ENCODE data around the gene LARP1. TPM values are rescaled to one million over a fixed set of nuclear protein-coding genes. Genes with fewer than 3 reads are reported as not detected.
"Not testable (repeated sequence)": the region's sequence is repeated elsewhere in the genome, so short reads cannot be mapped to it uniquely, and the experiment has no call there.

LARP1 gene
- total RNA-seq, 2 experiments from 2014 or later = 165 to 175 TPM

GRCh38 chr5:154723740-154724505 is 31.3 kb upstream of the LARP1 start:
- no peaks in the 10 kb centered on the region for H3K36me3 Mint-ChIP-seq
- POLR2A ChIA-PET = no interaction called here
- no peak for ATAC-seq (ENCODE audit: low read depth)
- peaks cover 8% of the 10 kb centered on the region for H3K27me3 Mint-ChIP-seq
- no peak overlapping the region for H3K4me3 Mint-ChIP-seq
- no peaks in the 10 kb centered on the region for H3K4me1 Mint-ChIP-seq
- H3K9me3 Mint-ChIP-seq = no peaks in the 10 kb centered on the region
- H3K27ac Mint-ChIP-seq = no peak overlapping the region
- DNase-seq = no peak

DNA sequence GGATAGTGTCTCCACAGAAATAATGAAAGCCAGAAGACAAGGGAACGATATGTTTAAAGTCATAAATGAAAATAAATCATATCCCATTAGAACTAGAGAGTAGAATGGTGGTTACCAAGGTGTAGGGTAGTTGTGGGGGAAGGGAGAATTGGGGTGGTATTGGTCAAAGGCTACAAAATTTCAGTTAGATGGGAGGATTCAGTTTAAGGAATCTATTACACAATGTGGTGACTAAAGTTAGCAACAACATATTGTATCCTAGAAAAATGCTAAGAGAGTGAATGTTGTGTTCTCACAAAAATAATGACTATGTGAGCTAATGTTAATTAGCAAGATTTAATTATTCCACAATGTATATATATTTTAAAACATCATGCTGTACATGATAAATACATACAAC is 27.8 kb upstream of the LARP1 start:
- ATAC-seq (ENCODE audit: low read depth) (no peak), DNase-seq (no peak)
- Mint-ChIP-seq H3K4me1 (no peaks in the 10 kb centered on the region), H3K36me3 (no peaks in the 10 kb centered on the region), H3K27ac (no peak overlapping the region), H3K9me3 (no peaks in the 10 kb centered on the region), H3K27me3 (peaks cover 8% of the 10 kb centered on the region), H3K4me3 (no peak overlapping the region)
- POLR2A ChIA-PET = no interaction called here

GRCh38 chr5:154728939-154729588 is 26.1 kb upstream of the LARP1 start:
- DNase-seq (no peak), ATAC-seq (ENCODE audit: low read depth) (no peak)
- no peaks in the 10 kb centered on the region for H3K36me3 Mint-ChIP-seq
- H3K27me3 Mint-ChIP-seq = peaks cover 8% of the 10 kb centered on the region
- no peak overlapping the region for H3K27ac Mint-ChIP-seq
- H3K4me3 Mint-ChIP-seq = no peak overlapping the region
- no peaks in the 10 kb centered on the region for H3K9me3 Mint-ChIP-seq
- no peaks in the 10 kb centered on the region for H3K4me1 Mint-ChIP-seq
- POLR2A ChIA-PET = no interaction called here

- peaks cover 8% of the 10 kb centered on the region for H3K27me3 Mint-ChIP-seq
- H3K4me1 Mint-ChIP-seq = no peaks in the 10 kb centered on the region
- no peaks in the 10 kb centered on the region for H3K9me3 Mint-ChIP-seq
- H3K27ac Mint-ChIP-seq = no peak overlapping the region
- ATAC-seq (ENCODE audit: low read depth) (no peak), DNase-seq (no peak)
- no peak overlapping the region for H3K4me3 Mint-ChIP-seq
- POLR2A ChIA-PET = no interaction called here
- no peaks in the 10 kb centered on the region for H3K36me3 Mint-ChIP-seq
These were observed 25.6 kb upstream of the LARP1 start for GRCh38 chr5:154729613-154730012.

- H3K4me1 Mint-ChIP-seq; H3K36me3 Mint-ChIP-seq; H3K9me3 Mint-ChIP-seq; H3K27ac Mint-ChIP-seq; DNase-seq; ATAC-seq (ENCODE audit: low read depth); H3K27me3 Mint-ChIP-seq; POLR2A ChIA-PET; H3K4me3 Mint-ChIP-seq: not testable (repeated sequence)
These were observed 24.4 kb upstream of the LARP1 start for GRCh38 chr5:154730761-154731160.

DNA sequence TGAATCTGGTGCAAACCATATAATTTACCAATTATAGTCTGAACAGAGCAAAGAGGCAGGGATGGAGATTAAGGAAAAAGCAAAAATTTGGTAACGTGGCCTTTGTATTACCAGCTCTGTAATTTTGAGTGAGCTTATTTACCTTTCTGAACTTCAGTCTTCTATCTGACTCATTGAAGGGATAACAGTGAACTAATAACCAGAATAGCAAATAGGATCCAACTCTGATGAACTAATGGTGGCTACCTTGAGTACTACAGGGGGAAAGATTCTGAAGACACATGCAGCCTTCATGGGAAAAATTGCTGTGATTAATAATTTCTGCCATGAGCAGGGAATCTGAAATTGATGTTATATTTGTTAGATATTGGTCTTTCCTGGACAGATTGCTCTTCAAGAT is 23.0 kb upstream of the LARP1 start:
- Mint-ChIP-seq H3K36me3 (no peaks in the 10 kb centered on the region), H3K9me3 (no peaks in the 10 kb centered on the region), H3K27ac (no peak overlapping the region)

DNA sequence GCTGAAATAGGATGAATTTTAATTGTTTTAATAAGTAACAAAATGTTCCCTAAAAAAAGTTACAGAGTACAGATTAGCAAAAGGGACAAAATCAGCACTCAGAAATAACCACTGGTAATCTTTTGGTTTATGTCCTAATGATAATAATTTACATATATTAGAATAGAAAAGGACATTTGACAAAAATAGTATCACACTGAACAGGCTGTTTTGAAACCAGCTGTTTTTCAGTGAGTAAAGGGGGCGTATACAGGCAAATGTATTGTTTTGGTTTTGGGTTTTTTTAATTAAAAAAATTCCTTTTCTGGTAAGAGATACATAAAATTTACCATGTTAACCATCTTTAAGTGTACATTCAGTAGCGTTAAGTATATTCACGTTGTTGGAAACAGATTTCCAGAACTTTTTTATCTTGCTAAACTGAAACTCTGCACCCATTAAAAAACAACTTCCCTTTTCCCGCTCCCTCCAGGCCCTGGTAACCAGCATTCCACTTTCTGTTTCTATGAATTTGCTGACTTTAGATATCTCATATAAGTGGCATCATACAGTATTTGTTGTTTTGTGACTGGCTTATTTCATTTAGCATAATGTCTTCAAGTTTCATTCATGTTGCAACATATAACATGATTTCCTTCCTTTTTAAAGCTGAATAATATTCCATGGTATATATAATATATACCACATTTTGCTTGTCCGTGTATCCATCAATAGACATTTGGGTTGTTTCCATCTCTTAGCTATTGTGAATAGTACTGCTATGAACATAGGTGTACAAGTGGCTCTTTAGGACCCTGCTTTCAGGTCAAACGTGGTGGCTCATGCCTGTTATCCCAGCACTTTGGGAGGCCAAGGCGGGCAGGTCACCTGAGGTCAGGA is 20.6 kb upstream of the LARP1 start:
- H3K27me3 Mint-ChIP-seq = peaks cover 4% of the 10 kb centered on the region
- H3K9me3 Mint-ChIP-seq = no peaks in the 10 kb centered on the region
- ATAC-seq (ENCODE audit: low read depth) = no peak
- POLR2A ChIA-PET = no interaction called here
- no peak overlapping the region for H3K27ac Mint-ChIP-seq
- no peaks in the 10 kb centered on the region for H3K36me3 Mint-ChIP-seq
- no peak overlapping the region for H3K4me3 Mint-ChIP-seq
- DNase-seq = no peak
- H3K4me1 Mint-ChIP-seq = no peaks in the 10 kb centered on the region

More for the DNA sequence above, 23.0 kb upstream of the LARP1 start:
- DNase-seq (no peak), ATAC-seq (ENCODE audit: low read depth) (no peak)
- H3K4me3 Mint-ChIP-seq = no peak overlapping the region
- POLR2A ChIA-PET = interaction anchor here (1.1 kb wide), 1 partner anchor 9 kb away, joined by 5 read pairs; no protein-coding TSS in a partner anchor
- H3K4me1 Mint-ChIP-seq = no peaks in the 10 kb centered on the region
- peaks cover 8% of the 10 kb centered on the region for H3K27me3 Mint-ChIP-seq

DNA sequence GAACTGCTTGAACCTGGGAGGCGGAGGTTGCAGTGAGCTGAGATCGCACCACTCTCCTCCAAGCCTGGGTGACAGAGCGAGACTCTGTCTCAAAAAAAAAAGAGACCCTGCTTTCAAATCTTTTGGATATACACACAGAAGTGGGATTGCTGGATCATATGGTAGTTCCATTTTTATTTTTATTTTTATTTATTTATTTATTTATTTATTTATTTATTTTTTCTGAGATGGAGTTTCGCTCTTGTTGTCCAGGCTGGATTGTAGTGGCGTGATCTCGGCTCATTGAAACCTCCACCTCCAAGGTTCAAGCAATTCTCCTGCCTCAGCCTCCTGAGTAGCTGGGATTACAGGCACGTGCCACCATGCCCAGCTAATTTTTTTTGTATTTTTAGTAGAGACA is 19.8 kb upstream of the LARP1 start:
- H3K27me3 Mint-ChIP-seq; H3K36me3 Mint-ChIP-seq; H3K27ac Mint-ChIP-seq; H3K4me1 Mint-ChIP-seq; H3K4me3 Mint-ChIP-seq; ATAC-seq (ENCODE audit: low read depth); H3K9me3 Mint-ChIP-seq; POLR2A ChIA-PET; DNase-seq: not testable (repeated sequence)

DNA sequence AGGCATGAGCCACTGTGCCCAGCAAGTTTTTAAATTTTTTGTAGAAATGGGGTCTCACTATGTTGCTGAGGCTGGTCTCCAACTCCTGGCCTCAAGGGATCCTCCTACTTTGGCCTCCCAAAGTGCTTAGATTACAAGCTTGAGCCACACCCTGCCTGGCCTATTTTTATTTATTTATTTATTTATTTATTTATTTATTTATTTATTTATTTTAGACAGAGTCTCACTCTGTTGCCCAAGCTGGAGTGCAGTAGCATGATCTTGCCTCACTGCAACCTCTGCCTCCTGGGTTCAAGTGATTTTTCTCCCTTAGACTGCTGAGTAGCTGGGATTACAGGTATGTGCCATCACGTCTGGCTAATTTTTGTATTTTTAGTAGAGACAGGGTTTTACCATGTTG is 18.8 kb upstream of the LARP1 start:
- ATAC-seq (ENCODE audit: low read depth); H3K27me3 Mint-ChIP-seq; H3K4me3 Mint-ChIP-seq; H3K27ac Mint-ChIP-seq; H3K4me1 Mint-ChIP-seq; H3K36me3 Mint-ChIP-seq; DNase-seq; POLR2A ChIA-PET; H3K9me3 Mint-ChIP-seq: not testable (repeated sequence)

GRCh38 chr5:154737667-154738320 is 17.4 kb upstream of the LARP1 start:
- no peak overlapping the region for H3K4me3 Mint-ChIP-seq

GRCh38 chr5:154740483-154740882 is 14.7 kb upstream of the LARP1 start:
- H3K4me1 Mint-ChIP-seq = peaks cover 3% of the 10 kb centered on the region
- no peaks in the 10 kb centered on the region for H3K9me3 Mint-ChIP-seq
- H3K27me3 Mint-ChIP-seq = no peaks in the 10 kb centered on the region
- no peak overlapping the region for H3K4me3 Mint-ChIP-seq
- ATAC-seq (ENCODE audit: low read depth) (no peak), DNase-seq (no peak)
- POLR2A ChIA-PET = interaction anchor here (0.9 kb wide), 1 partner anchor 9 kb away, joined by 5 read pairs; no protein-coding TSS in a partner anchor
- no peak overlapping the region for H3K27ac Mint-ChIP-seq
- no peaks in the 10 kb centered on the region for H3K36me3 Mint-ChIP-seq

More at GRCh38 chr5:154737667-154738320, 17.4 kb upstream of the LARP1 start:
- DNase-seq (no peak), ATAC-seq (ENCODE audit: low read depth) (no peak)
- no peaks in the 10 kb centered on the region for H3K4me1 Mint-ChIP-seq
- no peaks in the 10 kb centered on the region for H3K27me3 Mint-ChIP-seq
- no peaks in the 10 kb centered on the region for H3K36me3 Mint-ChIP-seq
- H3K27ac Mint-ChIP-seq = no peak overlapping the region
- POLR2A ChIA-PET = no interaction called here
- no peaks in the 10 kb centered on the region for H3K9me3 Mint-ChIP-seq

GRCh38 chr5:154740957-154741356 is 14.2 kb upstream of the LARP1 start:
- no peak for ATAC-seq (ENCODE audit: low read depth)
- Mint-ChIP-seq H3K36me3 (no peaks in the 10 kb centered on the region), H3K4me3 (no peak overlapping the region), H3K27me3 (no peaks in the 10 kb centered on the region), H3K9me3 (no peaks in the 10 kb centered on the region), H3K4me1 (peaks cover 4% of the 10 kb centered on the region), H3K27ac (no peak overlapping the region)
- DNase-seq = no peak
- POLR2A ChIA-PET = interaction anchor here (0.9 kb wide), 1 partner anchor 9 kb away, joined by 5 read pairs; no protein-coding TSS in a partner anchor

GRCh38 chr5:154741415-154741814 is 13.8 kb upstream of the LARP1 start:
- no peaks in the 10 kb centered on the region for H3K27me3 Mint-ChIP-seq
- no peaks in the 10 kb centered on the region for H3K9me3 Mint-ChIP-seq
- POLR2A ChIA-PET = interaction anchor here (0.9 kb wide), 1 partner anchor 10 kb away, joined by 5 read pairs; no protein-coding TSS in a partner anchor
- H3K36me3 Mint-ChIP-seq = no peaks in the 10 kb centered on the region
- DNase-seq (no peak), ATAC-seq (ENCODE audit: low read depth) (no peak)
- H3K27ac Mint-ChIP-seq = no peak overlapping the region
- peaks cover 6% of the 10 kb centered on the region for H3K4me1 Mint-ChIP-seq
- H3K4me3 Mint-ChIP-seq = no peak overlapping the region

Measured in activated naive CD8-positive, alpha-beta T cell treated with anti-CD3 and anti-CD28 coated beads, Interleukin-2, amount 10 ng/mL, durations not matched to agents 7 days and 5 days (primary cell).